H1 (cell line): ENCODE data around the gene ADGB. TPM values are rescaled to one million over a fixed set of nuclear protein-coding genes. Genes with fewer than 3 reads are reported as not detected.
"Not testable (repeated sequence)": the region's sequence is repeated elsewhere in the genome, so short reads cannot be mapped to it uniquely, and the experiment has no call there.

Experiments
- CTCF ChIA-PET: fragments of 300-600 bp; sonication (Branson Sonifier 250); formaldehyde crosslinking; loops from one replicate; lab custom pipeline; 2021; ENCODE audit not compliant: partially characterized antibody; lab: Charles Lee
- POLR2A ChIA-PET: fragments of 300-600 bp; sonication (Branson Sonifier 250); formaldehyde crosslinking; loops from one replicate; lab custom pipeline; 2021; ENCODE audit warnings: inconsistent platforms; ENCODE audit not compliant: partially characterized antibody; lab: Charles Lee
- DNase-seq, 2 experiments: peaks; one replicate each; pipeline versions ENCODE4 v3.0.0 to v3.0.0-alpha.2; 2010 to 2022; ENCODE audit warnings: low spot score in 2 of 2, low read depth in 1 of 2, mixed read lengths in 1 of 2
- FAIRE-seq: peaks from 2 replicates; lab custom pipeline; 2011; peaks lifted over from hg19 to GRCh38; lab: Jason Lieb, UNC
- H2AFZ ChIP-seq: 2 replicates; pipeline ENCODE4 v1.8.1; 2012; ENCODE audit warnings: low read length, inconsistent platforms
- H2AK5ac ChIP-seq: 2 replicates; pipeline ENCODE4 v1.6.1; 2013; ENCODE audit warnings: low read depth, low read length
- H2BK120ac ChIP-seq: replicated peaks from 2 replicates; pipeline ENCODE3; 2013; ENCODE audit warnings: low read depth, low read length, inconsistent platforms
- H2BK12ac ChIP-seq: 2 replicates; pipeline ENCODE4 v1.6.1; 2013; ENCODE audit warnings: low read depth, low read length
- H2BK15ac ChIP-seq: 2 replicates; pipeline ENCODE4 v1.6.1; 2013; ENCODE audit warnings: low read length
- H2BK20ac ChIP-seq: 2 replicates; pipeline ENCODE4 v1.6.1; 2013; ENCODE audit warnings: low read length
- H2BK5ac ChIP-seq: 2 replicates; pipeline ENCODE4 v1.6.1; 2013; ENCODE audit warnings: low read depth, low read length
- H3K14ac ChIP-seq: 2 replicates; pipeline ENCODE4 v1.6.1; 2013; ENCODE audit warnings: inconsistent platforms; ENCODE audit not compliant: insufficient read length
- H3K18ac ChIP-seq: 2 replicates; pipeline ENCODE4 v1.6.1; 2013; ENCODE audit warnings: low read length; ENCODE audit errors: extremely low read depth
- H3K23ac ChIP-seq: 2 replicates; pipeline ENCODE4 v1.6.1; 2013; ENCODE audit warnings: inconsistent platforms; ENCODE audit not compliant: insufficient read length
- H3K23me2 ChIP-seq: 2 replicates; pipeline ENCODE4 v1.6.1; 2013; ENCODE audit warnings: low read depth, low read length
- H3K27ac ChIP-seq: 2 replicates; pipeline ENCODE4 v1.6.1; 2011; ENCODE audit warnings: low read depth, low read length, inconsistent platforms
- H3K27me3 ChIP-seq, 4 experiments: replicated peaks in 1 of 4; 1 replicate in 1 of 4; 2 replicates in 3 of 4; pipeline versions ENCODE4 v1.6.1 to v1.8.1; 2011 to 2013; ENCODE audit warnings: low read length in 3 of 4, mild to moderate bottlenecking in 3 of 4, inconsistent platforms in 2 of 4, mixed read lengths in 2 of 4, moderate library complexity in 1 of 4; ENCODE audit not compliant: control insufficient read depth in 3 of 4, insufficient read depth in 3 of 4; ENCODE audit errors: extremely low read depth in 1 of 4
- H3K36me3 ChIP-seq, 4 experiments: 2 replicates each; pipeline versions ENCODE4 v1.6.1 to v1.8.1; 2011 to 2013; ENCODE audit warnings: mild to moderate bottlenecking in 4 of 4, low read length in 3 of 4, moderate library complexity in 2 of 4, control low read depth in 1 of 4, inconsistent platforms in 1 of 4; ENCODE audit not compliant: insufficient read depth in 4 of 4, control insufficient read depth in 2 of 4
- H3K4ac ChIP-seq: replicated peaks from 2 replicates; pipeline ENCODE3; 2013; ENCODE audit warnings: low read length, low read depth, mixed read lengths, inconsistent platforms; ENCODE audit not compliant: insufficient read length
- H3K4me1 ChIP-seq, 4 experiments: replicated peaks in 1 of 4; 1 replicate in 1 of 4; 2 replicates in 3 of 4; pipeline versions ENCODE4 v1.6.1 to v1.8.1; 2011 to 2013; ENCODE audit warnings: low read length in 3 of 4, inconsistent platforms in 2 of 4, mixed read lengths in 1 of 4; ENCODE audit not compliant: insufficient read depth in 4 of 4, control insufficient read depth in 3 of 4
- H3K4me2 ChIP-seq, 2 experiments: 2 replicates each; pipeline versions ENCODE4 v1.6.1 to v1.8.1; 2011 to 2013; ENCODE audit warnings: low read depth in 2 of 2, low read length in 2 of 2, control low read depth in 1 of 2, inconsistent platforms in 1 of 2, mild to moderate bottlenecking in 1 of 2; ENCODE audit not compliant: insufficient read depth in 1 of 2
- H3K4me3 ChIP-seq, 4 experiments: fragments of 200-600, 300-600 bp in 1 of 4; sonication (generic), shearing (Covaris generic), sonication (Bioruptor Twin) in 1 of 4; 2 replicates each; pipeline versions ENCODE4 v1.5.1 to v1.8.1; 2011 to 2016; ENCODE audit warnings: low read length in 4 of 4, low read depth in 3 of 4, control low read depth in 2 of 4, inconsistent platforms in 2 of 4, mild to moderate bottlenecking in 2 of 4, mixed read lengths in 1 of 4, moderate library complexity in 1 of 4; ENCODE audit not compliant: insufficient read depth in 2 of 4; ENCODE audit errors: extremely low read depth in 1 of 4
- H3K56ac ChIP-seq: replicated peaks from 2 replicates; pipeline ENCODE3; 2013; ENCODE audit warnings: low read depth, mild to moderate bottlenecking, mixed read lengths, low read length, inconsistent platforms; ENCODE audit not compliant: insufficient read length
- H3K79me1 ChIP-seq: 2 replicates; pipeline ENCODE4 v1.6.1; 2013; ENCODE audit warnings: low read depth, low read length, control low read depth
- H3K79me2 ChIP-seq, 2 experiments: 2 replicates each; pipeline versions ENCODE4 v1.6.1 to v1.8.1; 2012 to 2013; ENCODE audit warnings: low read length in 2 of 2, mild to moderate bottlenecking in 2 of 2, inconsistent platforms in 1 of 2; ENCODE audit not compliant: insufficient read depth in 2 of 2, control insufficient read depth in 1 of 2
- H3K9ac ChIP-seq, 4 experiments: replicated peaks in 1 of 4; 1 replicate in 1 of 4; 2 replicates in 3 of 4; pipeline versions ENCODE4 v1.6.1 to v1.8.1; 2011 to 2013; ENCODE audit warnings: low read depth in 3 of 4, low read length in 3 of 4, control low read depth in 2 of 4, mild to moderate bottlenecking in 2 of 4, moderate library complexity in 2 of 4, inconsistent platforms in 1 of 4; ENCODE audit errors: extremely low read depth in 1 of 4
- H3K9me3 ChIP-seq, 2 experiments: 2 replicates each; pipeline versions ENCODE4 v1.6.1 to v1.8.1; 2012 to 2013; ENCODE audit warnings: mild to moderate bottlenecking in 2 of 2, moderate library complexity in 2 of 2, control low read depth in 1 of 2, inconsistent platforms in 1 of 2, low read depth in 1 of 2, low read length in 1 of 2, mixed read lengths in 1 of 2; ENCODE audit not compliant: insufficient read depth in 2 of 2
- H4K20me1 ChIP-seq, 2 experiments: replicated peaks in 1 of 2; 2 replicates each; pipeline versions ENCODE3 to v1.8.1; 2011 to 2013; ENCODE audit warnings: inconsistent platforms in 2 of 2, low read length in 2 of 2, mild to moderate bottlenecking in 1 of 2; ENCODE audit not compliant: insufficient read depth in 2 of 2, control insufficient read depth in 1 of 2
- H4K5ac ChIP-seq: 2 replicates; pipeline ENCODE4 v1.6.1; 2013; ENCODE audit warnings: low read length, low read depth, mixed read lengths, inconsistent platforms; ENCODE audit not compliant: insufficient read length
- H4K8ac ChIP-seq: 2 replicates; pipeline ENCODE4 v1.8.0; 2013; ENCODE audit warnings: mild to moderate bottlenecking, moderate library complexity, low read length, inconsistent platforms; ENCODE audit not compliant: insufficient read depth; ENCODE audit errors: extremely low read depth
- H4K91ac ChIP-seq: replicated peaks from 2 replicates; pipeline ENCODE3; 2013; ENCODE audit warnings: low read length, mixed read lengths, inconsistent platforms; ENCODE audit not compliant: insufficient read length
- WGBS, 2 experiments: shearing (Covaris generic) in 1 of 2; methylation state at CpG; one replicate each; pipeline versions ENCODE4 v1.1.6 to v1.1.7; 2013 to 2015; ENCODE audit warnings: low lambda C conversion rate in 2 of 2, mixed read lengths in 2 of 2, inconsistent platforms in 1 of 2, low coverage in 1 of 2, missing lambda C conversion rate in 1 of 2; ENCODE audit not compliant: insufficient replicate concordance in 2 of 2, insufficient coverage in 1 of 2, insufficient read length in 1 of 2; ENCODE audit errors: extremely low coverage in 1 of 2, missing lambda C conversion rate in 1 of 2; 5-methylcytosine and 5-hydroxymethylcytosine counted together
- polyA plus RNA-seq, 7 experiments: library from polyadenylated mRNA; depleted of rRNA in 3 of 7; stranded (reverse) in 5 of 7; unstranded in 2 of 7; fragments of >200 nt in 5 of 7; fragments of 200-250 nt in 2 of 7; gene quantifications; 1 replicate in 5 of 7; 2 replicates in 1 of 7; 4 replicates in 1 of 7; pipeline versions ENCODE4 v1.2.1 to v1.2.3, GENCODE V29; 2011 to 2013; ENCODE audit warnings: missing spikeins in 2 of 7, mixed read lengths in 2 of 7
- total RNA-seq: library from RNA; stranded (reverse); fragmentation: NEBNext Ultra II Directional; extraction: Animal tissue kit (Norgen Biotek cat#: 25700); gene quantifications from 2 replicates; pipeline ENCODE4 v1.2.1, GENCODE V29; 2021

ADGB gene
- total and polyA plus RNA-seq, 2 of the 8 experiments (the other 6 are each of a cell fraction or from before 2014, with no cell fraction given): not detected

- H3K36me3 ChIP-seq, H3K23me2 ChIP-seq, FAIRE-seq, H2BK120ac ChIP-seq, H2BK5ac ChIP-seq, H2AFZ ChIP-seq, H3K14ac ChIP-seq, H3K4me1 ChIP-seq, H4K20me1 ChIP-seq, H2AK5ac ChIP-seq, H3K18ac ChIP-seq, H3K9ac ChIP-seq, H2BK15ac ChIP-seq, H3K27me3 ChIP-seq, H2BK20ac ChIP-seq, H3K23ac ChIP-seq, H3K4ac ChIP-seq, H3K9me3 ChIP-seq, H3K4me3 ChIP-seq, H3K79me1 ChIP-seq, H4K8ac ChIP-seq, H2BK12ac ChIP-seq, H3K56ac ChIP-seq, H4K91ac ChIP-seq, H4K5ac ChIP-seq, POLR2A ChIA-PET, H3K79me2 ChIP-seq, H3K4me2 ChIP-seq, DNase-seq, H3K27ac ChIP-seq: not testable (repeated sequence)
- 90% methylated on average over 12 of the region's 18 CpGs; no CpG with 5 or more reads in 1 of the 2 experiments for WGBS, 2 experiments
- CTCF ChIA-PET: interaction anchor here (0.7 kb wide), 1 partner anchor 29 kb away, joined by 3 read pairs; no protein-coding TSS in a partner anchor
These were observed 217.0 kb downstream of the ADGB start for GRCh38 chr6:146815511-146816462.
